GM19438 (cell line): ENCODE measurements around the gene SNAI1.
"Not testable (repeated sequence)": the region's sequence is repeated elsewhere in the genome, so short reads cannot be mapped to it uniquely, and the experiment has no call there.

Experiments used
- ATAC-seq: cut with Tn5 transposase; IDR thresholded peaks from one replicate; pipeline ENCODE4 v1.9.1; 2021; ENCODE audit warnings: low read depth; ENCODE audit not compliant: unreplicated experiment

Gene SNAI1

GRCh38 chr20:49985617-49986016 lies 2.8 kb downstream of the SNAI1 start:
- no peak for ATAC-seq

GRCh38 chr20:49986049-49986448 lies 3.3 kb downstream of the SNAI1 start:
- ATAC-seq, result no peak

DNA sequence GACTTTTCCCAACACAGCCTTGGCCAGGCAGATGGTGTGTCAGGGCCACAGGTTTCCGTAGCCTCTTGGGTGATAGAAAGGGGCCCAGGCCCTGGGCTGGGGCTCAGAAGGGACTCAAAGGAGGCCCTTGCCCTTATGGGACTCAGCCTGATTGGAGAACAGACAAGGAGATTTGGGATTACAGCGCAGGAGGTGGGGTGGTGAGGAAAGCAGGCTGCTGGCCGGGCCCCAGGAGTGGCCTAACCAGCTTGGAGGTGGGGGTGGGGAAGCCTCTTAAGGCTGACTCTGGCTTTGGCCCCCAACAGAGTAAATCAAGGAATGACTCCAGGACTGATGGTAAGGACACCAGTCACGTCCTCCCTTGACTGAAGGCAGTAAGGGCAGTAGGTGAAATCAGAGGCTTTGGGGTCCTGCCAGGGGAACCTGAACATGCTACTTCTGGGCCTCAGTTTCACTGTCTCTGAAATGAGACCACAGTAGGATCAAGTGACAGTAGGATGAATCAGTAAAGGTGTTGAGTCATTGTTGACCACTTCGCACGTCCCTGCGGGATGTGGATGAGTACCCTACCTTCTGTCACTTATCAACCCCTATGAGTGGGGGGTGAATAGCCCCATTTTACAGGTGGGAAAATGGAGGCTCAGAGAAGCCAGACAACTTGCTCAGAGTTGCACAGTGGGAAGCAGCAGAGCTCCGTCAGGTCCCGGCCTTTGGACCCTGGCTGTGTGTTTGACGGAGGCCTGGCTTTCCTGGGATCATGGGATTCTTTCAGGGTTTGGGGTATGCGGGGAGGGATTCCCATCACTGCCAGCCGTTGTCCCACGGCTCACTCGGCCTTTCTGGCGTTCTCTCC lies 4.5 kb downstream of the SNAI1 start:
- no peak for ATAC-seq

GRCh38 chr20:49987868-49988690 lies 5.3 kb downstream of the SNAI1 start:
- no peak for ATAC-seq

DNA sequence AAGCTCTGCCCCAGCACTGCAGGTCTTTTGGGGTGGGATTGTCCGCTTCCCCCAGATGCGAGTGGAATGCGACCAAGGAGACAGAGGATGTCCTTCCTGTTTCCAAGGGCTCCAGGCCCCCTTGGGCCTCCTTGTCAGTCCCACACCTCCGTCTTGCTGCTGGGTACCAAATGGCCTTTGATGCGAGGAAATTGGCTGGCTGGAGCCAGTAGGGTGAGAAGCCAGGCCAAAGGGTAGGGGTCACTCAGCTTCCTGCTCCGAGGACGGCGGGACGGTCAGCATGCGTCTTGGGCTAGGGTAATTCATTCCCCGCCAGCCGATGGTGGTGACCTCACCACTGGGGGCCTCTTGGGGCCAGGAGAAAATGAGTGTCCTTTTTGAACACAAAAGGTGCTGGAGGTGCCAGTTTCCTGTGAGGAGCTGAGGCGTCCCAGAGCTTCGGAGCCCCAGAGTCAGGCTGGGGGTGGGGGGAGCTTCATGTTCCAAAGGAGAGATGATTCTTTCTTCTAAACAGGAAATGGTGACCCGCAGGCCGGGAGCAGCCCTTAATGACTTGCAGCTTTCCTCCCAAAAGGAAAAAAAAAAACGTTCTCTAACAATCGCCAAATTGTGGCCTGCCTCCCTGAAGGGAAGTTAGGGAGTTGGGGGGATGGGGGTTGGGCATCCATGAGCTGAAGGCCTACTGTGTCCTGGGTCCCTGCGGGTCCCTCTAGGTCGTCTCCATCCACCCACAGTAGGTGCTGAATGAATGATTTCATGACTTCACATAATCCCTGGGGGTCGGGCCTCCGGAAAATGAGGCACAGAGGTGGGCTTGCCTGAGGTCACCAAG lies 6.7 kb downstream of the SNAI1 start:
- no peak for ATAC-seq

DNA sequence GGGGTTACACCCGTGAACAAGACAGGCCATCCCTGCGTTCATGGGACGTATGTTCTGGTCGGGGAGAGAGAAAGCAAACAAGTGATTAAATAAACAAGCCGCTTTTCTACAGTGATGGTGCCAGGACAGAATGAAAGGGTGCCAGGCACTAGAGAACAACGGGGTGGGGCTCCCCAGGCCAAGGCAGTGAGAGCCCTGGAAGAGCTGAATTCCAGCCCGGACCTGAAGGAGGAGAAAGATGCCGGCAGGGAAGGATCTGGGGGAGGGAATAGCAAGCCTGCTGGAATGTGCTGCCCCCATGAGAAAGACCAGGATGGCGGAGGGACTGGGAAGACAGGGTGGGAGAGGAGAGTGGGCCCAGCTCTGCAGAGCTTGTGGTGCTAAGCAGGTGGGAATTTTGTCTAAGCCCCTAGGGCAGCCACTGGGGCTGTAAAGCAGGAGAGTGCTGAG lies 7.5 kb downstream of the SNAI1 start:
- no peak for ATAC-seq

GRCh38 chr20:49993301-49993751 lies 10.5 kb downstream of the SNAI1 start:
- ATAC-seq, result no peak

DNA sequence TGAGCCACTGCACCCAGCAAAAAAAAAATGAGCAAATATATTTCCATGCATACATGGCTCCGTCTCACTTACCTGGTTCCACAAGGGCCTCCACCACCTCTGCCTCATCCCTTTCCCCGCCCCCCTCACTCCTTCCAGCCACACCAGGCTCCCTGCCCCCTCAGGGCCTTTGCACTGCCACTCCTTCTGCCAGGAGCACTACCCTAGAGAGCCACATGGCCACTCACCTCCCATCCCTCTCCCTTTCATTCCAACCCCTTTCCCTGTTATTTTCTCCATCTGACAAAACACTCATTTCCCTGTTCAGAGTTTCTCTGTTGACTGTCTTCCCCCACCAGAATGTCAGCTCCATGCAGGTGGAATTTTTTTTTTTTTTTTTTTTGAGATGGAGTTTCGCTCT lies 12.8 kb downstream of the SNAI1 start:
- ATAC-seq, result no peak

DNA sequence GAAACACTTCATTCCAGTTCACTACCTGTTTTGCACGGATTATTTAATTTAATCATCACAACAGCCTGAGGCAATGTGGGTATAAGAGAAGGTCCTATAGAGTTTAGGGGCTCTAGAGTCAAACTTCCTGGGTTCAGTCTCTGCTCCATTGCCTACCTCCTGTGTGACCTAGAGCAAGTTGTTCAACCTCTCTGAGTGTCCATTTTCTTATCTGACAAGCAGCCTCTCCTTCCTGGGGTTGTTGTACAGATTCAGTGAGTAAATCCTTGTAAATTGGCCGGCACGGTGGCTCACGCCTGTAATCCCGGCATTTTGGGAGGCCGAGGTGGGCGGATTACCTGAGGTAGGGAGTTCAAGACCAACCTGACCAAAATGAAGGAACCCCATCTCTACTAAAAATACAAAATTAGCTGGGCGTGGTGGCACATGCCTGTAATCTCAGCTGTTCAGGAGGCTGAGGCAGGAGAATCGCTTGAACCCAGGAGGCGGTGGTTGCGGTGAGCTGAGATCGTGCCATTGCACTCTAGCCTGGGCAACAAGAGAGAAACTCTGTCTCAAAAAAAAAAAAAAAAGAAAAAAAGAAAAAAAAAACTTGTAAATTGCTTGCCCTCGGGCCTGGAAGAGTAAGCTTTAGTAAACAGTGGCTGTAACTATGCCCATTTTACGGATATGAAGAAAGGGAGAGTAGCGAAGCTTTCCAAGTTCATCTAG lies 15.9 kb downstream of the SNAI1 start:
- ATAC-seq, result not testable (repeated sequence)

DNA sequence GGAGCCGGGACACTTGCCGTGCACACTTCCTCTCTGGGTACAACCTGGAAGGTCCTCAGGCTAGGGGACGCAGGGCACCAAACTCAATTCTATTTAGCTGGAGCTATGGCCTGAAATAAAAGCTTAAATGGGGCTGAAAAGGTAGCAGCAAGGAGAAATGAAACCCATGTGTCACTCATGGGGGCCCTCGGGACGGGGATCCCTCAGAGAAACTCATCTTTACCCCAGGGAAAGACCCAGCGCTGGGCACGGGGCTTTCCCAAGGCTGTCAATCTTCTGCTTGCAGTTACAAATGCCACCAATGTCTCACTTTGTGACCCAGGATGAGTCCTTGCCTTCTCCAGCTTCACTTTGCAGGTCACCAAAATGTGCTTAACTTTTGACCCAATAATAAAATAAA lies 16.5 kb downstream of the SNAI1 start:
- ATAC-seq, result no peak

GRCh38 chr20:50000548-50001222 lies 17.9 kb downstream of the SNAI1 start:
- ATAC-seq, result not testable (repeated sequence)

GRCh38 chr20:50001784-50002311 lies 19.1 kb downstream of the SNAI1 start:
- ATAC-seq, result no peak

GRCh38 chr20:50003253-50003656 lies 20.5 kb downstream of the SNAI1 start:
- ATAC-seq, result no peak

- no peak for ATAC-seq
Observed at GRCh38 chr20:50004229-50004628, 21.4 kb downstream of the SNAI1 start.

DNA sequence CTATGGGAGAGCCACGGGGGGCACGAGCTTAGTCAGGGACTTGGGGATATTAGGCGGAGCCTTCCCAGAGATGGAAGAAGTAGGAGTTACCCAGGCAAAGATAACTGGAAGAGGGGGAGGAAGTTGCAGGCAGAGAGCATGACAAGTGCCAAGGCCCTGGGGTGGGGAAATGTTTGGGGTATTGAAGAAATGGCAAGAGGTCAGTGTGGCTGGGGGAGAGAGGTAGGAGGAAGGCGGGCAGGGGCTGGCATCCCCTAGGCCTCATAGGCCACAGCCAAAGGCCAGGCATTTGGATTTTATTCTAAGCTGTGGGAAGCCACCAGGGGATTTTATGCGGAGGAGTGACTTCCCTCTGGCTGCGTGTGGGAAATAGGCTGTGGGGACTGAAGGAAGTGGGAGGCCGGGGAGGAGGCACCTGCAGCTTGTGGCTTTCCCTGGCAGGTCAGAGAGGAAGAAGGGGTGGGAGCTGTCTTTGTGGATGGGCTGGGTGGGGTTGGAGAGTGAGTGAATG lies 22.7 kb downstream of the SNAI1 start:
- ATAC-seq, result no peak

GRCh38 chr20:50007369-50007768 lies 24.6 kb downstream of the SNAI1 start:
- no peak for ATAC-seq

- ATAC-seq, result no peak
Observed at GRCh38 chr20:50008007-50008406, 25.2 kb downstream of the SNAI1 start.

GRCh38 chr20:50009521-50010454 lies 27.0 kb downstream of the SNAI1 start:
- ATAC-seq, result no peak
